ENCODE data around the gene RNF125. TPM values are rescaled to one million over a fixed set of nuclear protein-coding genes. Genes with fewer than 3 reads are reported as not detected.
A peak's percentile ranks its signal among the peaks of the same experiment; 100 is the strongest.

RNF125 gene
- polyA plus RNA-seq, 2 of the 4 experiments (the other 2 are of a cell fraction), result 0.14 to 0.30 TPM

DNA sequence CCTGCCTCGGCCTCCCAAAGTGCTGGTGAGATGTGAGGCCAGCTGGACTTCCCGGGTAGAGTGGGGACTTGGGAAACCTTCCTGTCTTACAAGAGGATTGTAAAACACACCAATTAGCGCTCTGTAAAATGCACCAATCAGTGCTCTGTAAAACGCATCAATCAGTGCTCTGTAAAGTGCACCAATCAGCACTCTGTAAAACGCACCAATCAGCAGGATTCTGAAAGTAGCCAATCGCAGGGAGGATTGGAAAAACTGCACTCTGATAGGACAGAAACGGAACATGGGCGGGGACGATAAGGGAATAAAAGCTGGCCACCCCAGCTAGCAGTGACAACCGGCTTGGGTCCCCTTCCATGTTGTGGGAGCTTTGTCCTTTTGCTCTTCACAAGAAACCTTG is 19.0 kb downstream of the RNF125 start:
- Histone ChIP-seq H3K9me3 (no peaks in the 10 kb centered on the region), H3K4me1 (no peaks in the 10 kb centered on the region), H3K4me2 (no peak overlapping the region), H3K27ac (no peak overlapping the region), H3K4me3 (no peak overlapping the region)
- CTCF ChIA-PET, result no interaction called here
- WGBS (ENCODE audit: missing lambda C conversion rate), result 70% methylated on average over 10 of the region's 10 CpGs
- ATAC-seq (no peak), FAIRE-seq (no peak), DNase-seq (ENCODE audit: low read depth in 1 of 2, low spot score in 1 of 2) (no peak)
- no peak for TF ChIP-seq E2F6 (IDR thresholded peaks at IDR 0.05; ENCODE audit: borderline replicate concordance, low read depth)
- no peak for TF ChIP-seq HDAC2 (IDR thresholded peaks at IDR 0.05)
- no peak for TF ChIP-seq RFX5 (IDR thresholded peaks at IDR 0.05)
- peak; percentile 12 for TF ChIP-seq MAFK (IDR thresholded peaks at IDR 0.05; ENCODE audit: partially characterized antibody)
- POLR2A ChIA-PET, result no interaction called here

- H3K4me3 ChIP-seq, result no peak overlapping the region
- no peak overlapping the region for H3K4me2 ChIP-seq
- TF ChIP-seq RARB (CRISPR knock-in tag; IDR thresholded peaks at IDR 0.05) (no peak), RAD21 (conservative IDR thresholded peaks at IDR 0.05 in 1 of 2, IDR thresholded peaks at IDR 0.05 in 1 of 2) (no peak), MAFK (IDR thresholded peaks at IDR 0.05; ENCODE audit: partially characterized antibody) (no peak), HDAC2 (IDR thresholded peaks at IDR 0.05) (no peak)
- CTCF ChIA-PET, result no interaction called here
- H3K9me3 ChIP-seq, result no peaks in the 10 kb centered on the region
- whole genome bisulfite sequencing (ENCODE audit: missing lambda C conversion rate), result 66% methylated on average over 3 of the region's 3 CpGs
- POLR2A ChIA-PET, result no interaction called here
- ATAC-seq (no peak), FAIRE-seq (no peak), DNase-seq (ENCODE audit: low read depth in 1 of 2, low spot score in 1 of 2) (no peak)
- no peaks in the 10 kb centered on the region for H3K4me1 ChIP-seq
- H3K27ac ChIP-seq, result no peak overlapping the region
These were observed 22.3 kb downstream of the RNF125 start for GRCh38 chr18:32040936-32041335.

- Histone ChIP-seq H3K4me2 (no peak overlapping the region), H3K4me3 (no peak overlapping the region), H3K27ac (no peak overlapping the region), H3K4me1 (no peaks in the 10 kb centered on the region), H3K9me3 (no peaks in the 10 kb centered on the region)
- TF ChIP-seq POLR2AphosphoS2 (conservative IDR thresholded peaks at IDR 0.05; ENCODE audit: low read length) (no peak), POLR2A (IDR thresholded peaks at IDR 0.05; ENCODE audit: low read length) (no peak), CTCF (IDR thresholded peaks at IDR 0.05) (no peak), TFCP2L1 (CRISPR knock-in tag; IDR thresholded peaks at IDR 0.05) (no peak), CHD4 (IDR thresholded peaks at IDR 0.05; ENCODE audit: borderline replicate concordance) (no peak)
- no peak for FAIRE-seq
- DNase-seq (ENCODE audit: low read depth in 1 of 2, low spot score in 1 of 2), result no peak
- ChIA-PET CTCF (no interaction called here), POLR2A (no interaction called here)
- ATAC-seq, result no peak
These were observed 23.7 kb downstream of the RNF125 start for GRCh38 chr18:32042337-32042736.

DNA sequence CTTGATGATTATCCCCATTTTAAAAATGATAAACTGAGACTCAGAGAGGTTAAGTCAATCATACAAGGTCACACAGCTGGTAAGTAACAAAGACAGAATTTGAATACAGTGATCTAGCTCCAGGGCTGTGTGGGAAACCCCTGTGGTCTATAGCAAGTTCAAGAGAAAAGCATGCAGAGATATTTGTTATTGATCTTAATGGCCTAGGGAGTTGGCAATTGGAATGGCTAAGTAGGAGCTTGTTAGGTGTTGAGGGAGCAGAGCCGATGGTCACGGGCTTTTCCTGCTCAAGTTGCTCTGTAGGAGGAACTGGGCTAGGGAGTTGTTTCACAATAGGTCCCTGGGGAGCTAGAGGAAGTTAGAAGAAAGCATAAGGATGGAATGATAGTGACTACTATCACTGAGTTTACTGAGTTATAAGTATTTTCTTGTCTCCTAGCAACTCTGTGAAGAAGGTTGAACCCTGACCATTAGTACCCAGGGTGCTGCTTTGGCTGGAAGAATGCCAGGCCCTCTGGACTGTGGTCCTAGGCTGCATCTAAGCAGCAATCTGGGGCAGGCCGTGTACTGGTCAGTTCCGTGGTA is 30.0 kb downstream of the RNF125 start:
- ChIA-PET CTCF (interaction anchor here (1.0 kb wide), 1 partner anchor 17 kb away, joined by 3 read pairs; no protein-coding TSS in a partner anchor), POLR2A (no interaction called here)
- DNase-seq (ENCODE audit: low read depth in 1 of 2, low spot score in 1 of 2) (peak in 1 of 2 experiments; percentile 49), FAIRE-seq (no peak), ATAC-seq (peak; percentile 43 to 63; a peak in 4 of 6 replicates)
- WGBS (ENCODE audit: missing lambda C conversion rate), result 55% methylated on average over 2 of the region's 4 CpGs
- Histone ChIP-seq H3K4me3 (no peak overlapping the region), H3K9me3 (no peaks in the 10 kb centered on the region), H3K4me2 (peak overlapping the region; percentile 21; the same call in 1 of the 3 replicates), H3K4me1 (peaks cover 16% of the 10 kb centered on the region; the same call in 2 of the 3 replicates), H3K27ac (no peak overlapping the region)
- TF ChIP-seq RCOR1 (IDR thresholded peaks at IDR 0.05; ENCODE audit: low read depth, low read length) (no peak), JUNB (IDR thresholded peaks at IDR 0.05) (no peak), ZSCAN20 (CRISPR knock-in tag; IDR thresholded peaks at IDR 0.05) (no peak), FOSB (CRISPR knock-in tag; IDR thresholded peaks at IDR 0.05) (no peak), RARB (CRISPR knock-in tag; IDR thresholded peaks at IDR 0.05) (no peak), HOXA7 (CRISPR knock-in tag; IDR thresholded peaks at IDR 0.05) (no peak), SMC3 (IDR thresholded peaks at IDR 0.05) (no peak), POLR2A (IDR thresholded peaks at IDR 0.05; ENCODE audit: low read length) (no peak), HES2 (IDR thresholded peaks at IDR 0.05) (no peak), FOSL2 (IDR thresholded peaks at IDR 0.05) (no peak), FOSL2 (CRISPR knock-in tag; IDR thresholded peaks at IDR 0.05) (no peak), KDM1A (IDR thresholded peaks at IDR 0.05; ENCODE audit: low read depth) (no peak), HEYL (CRISPR knock-in tag; IDR thresholded peaks at IDR 0.05) (no peak), ZFP36 (IDR thresholded peaks at IDR 0.05; ENCODE audit: borderline replicate concordance, partially characterized antibody) (no peak)
- TF ChIP-seq, protein P1, sequence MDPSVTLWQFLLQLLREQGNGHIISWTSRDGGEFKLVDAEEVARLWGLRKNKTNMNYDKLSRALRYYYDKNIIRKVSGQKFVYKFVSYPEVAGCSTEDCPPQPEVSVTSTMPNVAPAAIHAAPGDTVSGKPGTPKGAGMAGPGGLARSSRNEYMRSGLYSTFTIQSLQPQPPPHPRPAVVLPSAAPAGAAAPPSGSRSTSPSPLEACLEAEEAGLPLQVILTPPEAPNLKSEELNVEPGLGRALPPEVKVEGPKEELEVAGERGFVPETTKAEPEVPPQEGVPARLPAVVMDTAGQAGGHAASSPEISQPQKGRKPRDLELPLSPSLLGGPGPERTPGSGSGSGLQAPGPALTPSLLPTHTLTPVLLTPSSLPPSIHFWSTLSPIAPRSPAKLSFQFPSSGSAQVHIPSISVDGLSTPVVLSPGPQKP (IDR thresholded peaks at IDR 0.05; ENCODE audit: low read depth, low read length), result no peak
- TF ChIP-seq, protein P2, sequence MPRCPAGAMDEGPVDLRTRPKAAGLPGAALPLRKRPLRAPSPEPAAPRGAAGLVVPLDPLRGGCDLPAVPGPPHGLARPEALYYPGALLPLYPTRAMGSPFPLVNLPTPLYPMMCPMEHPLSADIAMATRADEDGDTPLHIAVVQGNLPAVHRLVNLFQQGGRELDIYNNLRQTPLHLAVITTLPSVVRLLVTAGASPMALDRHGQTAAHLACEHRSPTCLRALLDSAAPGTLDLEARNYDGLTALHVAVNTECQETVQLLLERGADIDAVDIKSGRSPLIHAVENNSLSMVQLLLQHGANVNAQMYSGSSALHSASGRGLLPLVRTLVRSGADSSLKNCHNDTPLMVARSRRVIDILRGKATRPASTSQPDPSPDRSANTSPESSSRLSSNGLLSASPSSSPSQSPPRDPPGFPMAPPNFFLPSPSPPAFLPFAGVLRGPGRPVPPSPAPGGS (IDR thresholded peaks at IDR 0.05), result no peak
